HG03521 (cell line): Measurements from ENCODE around the gene AMN.

ENCODE experiments used
- ATAC-seq: cut with Tn5 transposase; IDR thresholded peaks from one replicate; pipeline ENCODE4 v1.9.1; 2021; ENCODE audit warnings: mild to moderate bottlenecking, moderate library complexity; ENCODE audit not compliant: unreplicated experiment

The AMN gene

DNA sequence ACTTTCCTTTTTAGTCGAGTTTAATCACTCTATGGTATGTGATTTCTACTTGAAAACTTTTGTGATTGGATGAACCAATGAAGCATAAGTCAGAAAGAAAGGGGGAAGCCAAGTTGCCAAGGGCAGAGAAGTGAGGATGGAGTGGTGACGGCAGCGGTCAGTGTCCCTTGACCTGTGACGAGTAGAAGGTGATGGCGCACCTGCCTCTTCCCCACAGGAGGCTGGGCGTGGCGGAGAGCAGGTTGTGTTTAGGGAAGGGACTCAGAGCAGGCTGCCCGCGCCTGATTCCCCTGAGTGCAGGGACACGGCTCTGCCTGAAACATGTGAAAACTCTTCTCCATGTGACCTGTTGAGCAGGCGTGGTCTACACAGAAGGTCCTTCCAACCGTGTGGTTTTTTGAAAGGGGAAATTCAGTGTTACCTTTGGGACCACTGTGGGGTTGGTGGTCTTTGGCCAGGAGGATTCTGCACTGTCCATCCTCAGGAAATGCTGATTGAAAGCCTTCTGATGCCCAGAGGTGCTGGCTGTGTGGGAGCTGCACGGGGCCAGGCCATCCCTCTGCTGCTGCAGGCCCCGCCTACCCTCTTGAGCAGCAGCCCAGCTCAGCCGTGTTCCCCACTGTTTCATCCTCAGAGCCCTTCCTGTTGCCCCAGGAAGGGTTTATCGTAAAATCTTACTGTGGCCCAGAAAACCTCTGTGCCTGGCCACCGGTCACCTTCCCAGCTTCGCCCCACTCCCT is 23.5 kb upstream of the AMN start:
- ATAC-seq, result no peak

DNA sequence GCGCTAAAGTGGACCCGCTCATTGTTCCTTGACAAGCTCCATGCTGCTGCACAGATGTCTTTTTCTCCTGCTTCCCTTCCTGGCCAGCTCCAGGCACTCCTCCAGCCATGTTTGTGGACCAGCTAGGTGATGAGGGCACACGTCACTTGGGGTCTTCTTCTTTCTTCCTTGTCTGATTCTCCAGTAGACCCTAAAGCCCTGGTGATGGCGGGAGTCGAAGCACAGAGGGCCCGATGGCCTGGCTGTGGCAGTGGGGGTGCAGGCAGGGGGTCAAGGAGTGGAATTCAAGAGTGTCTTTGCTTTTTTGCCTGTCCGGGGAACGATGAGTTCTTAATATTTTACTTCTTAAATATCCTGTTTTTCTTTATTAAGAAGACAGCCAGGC is 23.0 kb upstream of the AMN start:
- no peak for ATAC-seq

DNA sequence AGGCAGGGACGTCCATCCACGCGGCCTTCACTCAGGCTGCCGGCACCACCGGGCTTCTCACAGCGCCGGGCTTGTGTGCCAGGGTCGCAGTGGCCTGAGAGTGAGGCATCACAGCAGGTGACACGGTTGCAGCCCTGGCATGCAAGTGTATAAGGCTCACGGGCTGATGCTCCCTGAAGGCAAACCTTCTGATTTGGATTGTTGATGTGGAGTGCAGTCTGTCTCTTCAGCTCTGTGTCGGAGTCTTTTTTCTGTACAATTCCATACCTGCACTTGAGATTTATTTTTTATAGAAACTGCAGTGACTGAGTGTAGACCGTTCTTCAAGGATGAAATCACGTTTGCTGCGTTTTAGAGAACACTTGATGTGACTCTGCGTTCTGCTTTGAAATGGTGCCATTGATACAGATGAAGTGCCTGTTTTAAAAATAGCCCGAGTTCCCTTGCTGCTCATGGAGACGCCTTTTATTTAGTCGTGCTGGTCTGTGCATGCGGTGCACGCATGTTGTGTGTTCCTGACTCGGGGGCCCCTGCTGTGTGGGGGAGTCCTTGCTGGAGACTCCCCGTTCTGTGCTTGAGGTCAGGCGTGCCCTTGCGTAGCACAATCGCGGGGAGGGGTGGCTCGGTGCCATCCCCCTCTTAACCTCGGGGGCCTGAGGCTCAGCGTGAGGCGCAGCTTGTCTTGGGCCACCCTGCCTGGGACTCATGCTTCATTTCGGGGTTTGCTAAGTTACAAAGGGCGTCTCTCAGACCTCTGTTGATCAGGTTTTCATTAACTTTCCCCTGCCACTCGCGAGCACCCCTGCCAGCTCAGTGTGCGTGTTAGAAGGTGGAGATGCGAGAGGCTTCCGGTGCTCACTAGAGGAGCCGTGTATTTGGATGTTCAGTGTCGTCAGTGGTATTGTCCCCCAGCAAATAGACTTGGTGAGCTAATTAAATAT is 21.6 kb upstream of the AMN start:
- peak; percentile 47 for ATAC-seq

DNA sequence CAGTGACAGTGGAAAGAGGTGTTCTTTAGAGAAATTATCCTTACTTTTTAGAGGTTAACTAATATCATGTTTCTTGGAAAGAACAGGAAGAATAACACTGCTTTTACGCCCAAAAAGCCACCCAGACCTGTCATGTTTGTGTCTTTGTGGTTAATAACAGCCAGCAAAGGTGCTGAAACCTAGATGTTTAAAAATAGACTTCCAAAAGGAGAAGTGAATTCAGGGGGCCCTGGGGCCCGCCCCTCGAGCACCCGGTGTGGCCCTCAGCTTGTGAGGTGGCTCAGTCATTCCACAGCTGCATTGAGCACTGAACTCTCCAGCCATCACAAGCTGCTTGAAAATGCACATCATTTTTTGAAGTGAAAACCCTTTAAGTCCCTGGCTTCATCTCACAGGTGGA is 20.8 kb upstream of the AMN start:
- peak; percentile 73 for ATAC-seq

DNA sequence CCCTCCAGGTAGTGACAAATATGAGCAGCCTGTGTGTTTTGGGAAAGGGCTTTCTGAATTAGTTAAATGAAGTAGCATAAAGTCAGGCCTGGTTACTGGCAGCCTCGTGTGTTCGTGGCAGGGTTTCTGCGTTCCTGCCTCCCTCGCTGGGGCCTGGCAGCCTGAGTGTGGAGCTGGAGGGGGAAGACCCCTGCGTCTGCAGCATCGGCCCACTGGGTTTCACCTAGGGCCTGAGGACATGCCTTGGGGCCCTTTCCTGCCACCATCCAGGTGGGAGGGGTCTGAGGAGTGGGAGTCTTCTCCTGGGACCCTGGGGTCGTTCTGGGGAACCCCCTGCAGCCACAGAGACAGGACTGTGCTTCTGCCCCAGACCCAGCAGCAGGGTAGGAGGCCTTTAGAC is 20.4 kb upstream of the AMN start:
- ATAC-seq, result no peak

DNA sequence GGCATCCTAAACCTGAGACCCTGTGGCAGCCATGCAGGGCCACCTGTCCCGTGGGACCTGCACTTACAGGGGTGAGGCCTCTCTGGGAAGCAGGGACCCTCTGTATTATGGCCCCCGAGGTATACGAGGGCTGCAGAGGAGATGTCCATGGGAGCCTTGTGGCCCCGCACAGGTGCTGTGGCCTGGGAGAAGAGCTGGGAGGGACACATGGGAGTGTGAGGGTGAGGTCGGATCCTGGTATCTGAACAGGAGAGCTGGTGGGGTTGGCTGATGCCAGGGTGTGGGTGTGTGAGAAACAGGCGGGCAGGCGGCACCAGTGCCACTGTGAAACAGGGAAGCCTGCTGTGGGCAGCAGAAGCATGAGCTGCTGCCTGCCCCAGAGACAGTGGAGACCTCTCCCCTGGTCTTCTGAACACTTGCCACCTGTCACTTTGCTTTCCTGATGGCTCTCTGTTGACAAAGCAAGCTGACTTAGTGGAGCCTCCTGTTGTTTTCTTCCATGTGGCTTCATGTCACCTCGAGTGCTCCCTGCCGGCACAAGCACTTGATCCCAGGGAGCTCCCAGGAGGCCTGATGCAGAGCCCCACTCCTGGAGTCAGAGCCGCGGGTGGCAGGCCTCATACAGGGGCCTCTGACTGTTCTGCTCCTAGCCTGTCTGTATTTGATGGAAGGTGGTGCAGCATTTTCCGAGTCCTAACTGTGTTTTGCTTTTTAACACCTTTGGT is 19.8 kb upstream of the AMN start:
- no peak for ATAC-seq

DNA sequence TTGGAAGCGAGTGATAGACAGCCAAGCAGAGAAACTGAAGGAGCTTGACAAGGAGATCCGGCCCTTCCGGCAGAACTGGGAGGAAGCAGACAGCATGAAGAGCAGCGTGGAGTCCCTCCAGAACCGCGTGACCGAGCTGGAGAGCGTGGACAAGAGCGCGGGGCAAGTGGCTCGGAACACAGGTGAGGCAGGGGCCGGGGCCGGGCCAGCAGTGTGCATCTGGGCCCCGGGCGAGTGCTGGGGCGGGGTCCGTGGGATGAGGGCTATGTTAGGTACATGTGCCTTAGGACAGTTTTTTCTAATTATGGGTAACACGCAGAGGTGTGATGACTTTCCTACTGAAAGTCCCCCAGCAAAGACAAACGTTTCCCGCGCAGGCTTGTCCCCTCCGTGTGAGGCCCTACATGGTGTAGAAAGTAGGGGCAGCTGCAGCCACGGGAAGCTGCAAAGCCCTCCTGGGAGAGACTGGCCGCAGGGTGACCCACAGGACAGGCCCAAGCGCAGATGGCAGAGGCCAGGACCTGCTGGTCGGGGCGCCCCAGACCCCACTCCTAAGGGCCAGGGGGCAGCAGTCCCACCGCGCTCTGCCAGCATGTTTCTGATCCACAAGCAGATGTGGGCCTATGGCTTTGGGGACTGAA is 19.1 kb upstream of the AMN start:
- no peak for ATAC-seq

DNA sequence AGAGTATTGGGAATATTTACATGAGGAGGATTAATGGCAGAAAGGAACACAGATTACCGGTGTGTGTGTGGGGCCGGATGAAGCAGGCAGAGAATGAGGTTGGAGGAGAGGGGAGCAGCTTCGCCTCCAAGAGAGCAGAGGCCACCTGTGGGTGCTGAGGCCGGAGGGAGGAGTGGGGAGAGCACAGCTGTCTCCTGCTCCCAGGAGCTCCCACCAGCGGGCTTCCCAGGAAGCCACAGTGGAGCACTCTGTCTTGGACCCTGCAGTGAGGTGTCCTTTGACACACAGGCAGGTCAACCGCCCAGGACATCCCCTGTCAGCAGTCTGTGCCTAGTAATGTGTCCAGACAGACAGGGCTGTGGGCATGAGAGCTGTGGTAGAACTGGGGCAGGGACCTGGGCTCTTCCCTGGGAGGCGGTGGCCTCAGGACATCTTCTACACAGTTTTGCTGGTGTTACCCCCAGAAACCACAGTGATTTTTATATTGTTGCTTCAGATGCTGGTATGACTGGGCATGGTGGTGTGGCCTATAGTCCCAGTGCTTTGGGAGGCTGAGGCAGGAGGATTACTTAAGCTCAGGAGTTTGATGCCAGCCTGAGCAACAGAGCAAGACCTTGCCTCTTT is 18.5 kb upstream of the AMN start:
- ATAC-seq, result no peak

DNA sequence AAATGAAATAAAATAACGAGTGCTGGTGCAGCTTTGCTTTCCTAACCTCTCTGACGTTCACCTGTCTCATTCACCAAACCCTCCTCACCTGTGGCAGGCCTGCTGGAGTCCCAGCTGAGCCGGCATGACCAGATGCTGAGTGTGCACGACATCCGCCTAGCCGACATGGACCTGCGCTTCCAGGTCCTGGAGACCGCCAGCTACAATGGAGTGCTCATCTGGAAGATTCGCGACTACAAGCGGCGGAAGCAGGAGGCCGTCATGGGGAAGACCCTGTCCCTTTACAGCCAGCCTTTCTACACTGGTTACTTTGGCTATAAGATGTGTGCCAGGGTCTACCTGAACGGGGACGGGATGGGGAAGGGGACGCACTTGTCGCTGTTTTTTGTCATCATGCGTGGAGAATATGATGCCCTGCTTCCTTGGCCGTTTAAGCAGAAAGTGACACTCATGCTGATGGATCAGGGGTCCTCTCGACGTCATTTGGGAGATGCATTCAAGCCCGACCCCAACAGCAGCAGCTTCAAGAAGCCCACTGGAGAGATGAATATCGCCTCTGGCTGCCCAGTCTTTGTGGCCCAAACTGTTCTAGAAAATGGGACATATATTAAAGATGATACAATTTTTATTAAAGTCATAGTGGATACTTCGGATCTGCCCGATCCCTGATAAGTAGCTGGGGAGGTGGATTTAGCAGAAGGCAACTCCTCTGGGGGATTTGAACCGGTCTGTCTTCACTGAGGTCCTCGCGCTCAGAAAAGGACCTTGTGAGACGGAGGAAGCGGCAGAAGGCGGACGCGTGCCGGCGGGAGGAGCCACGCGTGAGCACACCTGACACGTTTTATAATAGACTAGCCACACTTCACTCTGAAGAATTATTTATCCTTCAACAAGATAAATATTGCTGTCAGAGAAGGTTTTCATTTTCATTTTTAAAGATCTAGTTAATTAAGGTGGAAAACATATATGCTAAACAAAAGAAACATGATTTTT is 17.1 kb upstream of the AMN start:
- ATAC-seq, result no peak

DNA sequence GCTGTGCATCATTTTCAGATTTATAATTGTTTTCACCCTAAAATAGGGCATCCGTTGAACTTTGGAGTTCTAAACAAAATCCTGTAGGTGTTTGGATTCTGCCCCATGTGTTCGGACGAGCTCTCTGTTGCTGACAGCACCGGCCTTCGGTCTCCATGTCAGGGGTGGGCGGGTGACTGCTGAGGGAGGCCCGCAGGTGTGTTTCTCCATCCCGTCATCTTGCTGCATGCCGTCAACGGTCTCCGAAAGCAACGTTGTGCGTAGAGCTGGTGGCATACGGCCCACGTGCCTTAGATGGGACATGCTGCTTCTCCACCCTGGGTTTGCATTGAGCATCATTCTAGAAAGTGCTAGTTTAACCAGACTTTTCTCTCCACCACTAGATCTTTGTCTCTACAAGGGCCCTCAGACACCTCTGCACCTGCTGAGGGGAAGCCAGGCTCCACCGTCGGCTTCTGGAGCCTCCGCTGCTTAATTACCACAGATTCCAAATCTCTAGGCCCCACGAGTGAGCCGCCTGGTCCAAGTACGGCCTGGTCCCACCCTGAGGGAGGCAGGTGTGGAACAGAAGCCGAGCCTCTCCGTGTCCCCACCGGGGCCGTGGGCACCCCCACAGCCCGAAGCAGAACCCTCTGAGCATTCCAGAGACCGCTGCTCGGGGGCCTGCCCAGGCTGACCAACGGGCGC is 15.7 kb upstream of the AMN start:
- ATAC-seq, result no peak

DNA sequence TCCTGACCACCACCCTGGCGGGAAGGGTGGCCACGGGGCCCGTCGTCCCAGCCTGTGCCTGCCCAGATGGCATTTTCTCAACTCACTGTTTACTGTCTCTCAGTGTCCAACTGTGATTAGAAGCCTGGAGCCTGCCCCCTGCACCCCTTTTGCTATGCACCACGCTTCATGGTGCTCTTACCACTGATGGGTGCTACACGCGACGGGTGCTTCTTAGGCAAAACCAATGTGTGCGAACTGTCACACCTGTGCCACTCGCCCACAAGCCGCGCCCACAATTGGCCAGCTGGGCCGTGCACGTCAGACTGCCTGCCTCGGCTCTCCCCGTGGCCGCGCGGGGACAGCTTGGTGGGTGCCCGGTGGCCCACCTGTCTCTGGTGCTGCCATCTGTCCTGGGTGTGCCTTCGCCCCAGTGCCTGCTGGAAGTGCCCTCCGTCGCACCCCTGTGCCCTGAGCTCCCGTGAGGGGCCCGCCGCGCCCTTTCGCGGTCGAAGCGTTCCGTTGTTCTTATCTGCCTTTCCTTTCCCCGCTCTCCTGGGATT is 15.1 kb upstream of the AMN start:
- no peak for ATAC-seq

DNA sequence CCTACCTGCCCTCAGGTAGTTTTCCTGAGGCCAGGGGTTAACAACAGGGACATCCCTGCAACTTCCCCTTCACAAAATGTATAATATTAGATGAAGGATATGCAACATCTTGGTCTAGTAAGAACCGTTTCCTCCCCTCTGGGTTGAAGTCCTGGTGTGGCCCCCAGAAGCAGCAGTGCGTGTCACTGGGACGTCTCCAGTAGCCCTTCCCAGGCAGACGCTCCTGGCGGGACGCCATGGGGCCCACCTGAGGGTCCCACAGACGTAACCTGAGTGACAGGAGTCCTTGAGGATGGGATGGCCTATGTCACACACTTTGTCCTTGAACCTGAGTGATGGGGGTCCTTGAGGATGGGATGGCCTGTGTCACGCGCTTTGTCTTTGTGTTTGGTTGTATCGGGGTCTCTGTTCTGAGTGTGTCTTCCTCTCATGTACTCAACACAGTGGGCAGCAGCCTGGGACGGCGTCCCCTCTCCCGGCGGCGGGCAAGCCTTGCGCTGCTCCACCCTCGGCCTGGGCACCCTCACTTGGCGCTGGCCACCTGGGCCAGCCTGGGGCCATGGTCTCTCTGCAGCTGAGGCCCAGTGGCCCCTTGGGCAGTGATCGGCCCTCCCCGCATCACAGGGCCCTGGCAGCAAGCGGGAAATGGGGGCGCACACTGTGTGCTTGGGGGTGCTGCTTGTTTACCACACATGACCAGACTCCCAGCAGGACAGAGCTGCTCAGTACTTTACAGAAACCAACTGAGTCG is 14.3 kb upstream of the AMN start:
- ATAC-seq, result no peak

DNA sequence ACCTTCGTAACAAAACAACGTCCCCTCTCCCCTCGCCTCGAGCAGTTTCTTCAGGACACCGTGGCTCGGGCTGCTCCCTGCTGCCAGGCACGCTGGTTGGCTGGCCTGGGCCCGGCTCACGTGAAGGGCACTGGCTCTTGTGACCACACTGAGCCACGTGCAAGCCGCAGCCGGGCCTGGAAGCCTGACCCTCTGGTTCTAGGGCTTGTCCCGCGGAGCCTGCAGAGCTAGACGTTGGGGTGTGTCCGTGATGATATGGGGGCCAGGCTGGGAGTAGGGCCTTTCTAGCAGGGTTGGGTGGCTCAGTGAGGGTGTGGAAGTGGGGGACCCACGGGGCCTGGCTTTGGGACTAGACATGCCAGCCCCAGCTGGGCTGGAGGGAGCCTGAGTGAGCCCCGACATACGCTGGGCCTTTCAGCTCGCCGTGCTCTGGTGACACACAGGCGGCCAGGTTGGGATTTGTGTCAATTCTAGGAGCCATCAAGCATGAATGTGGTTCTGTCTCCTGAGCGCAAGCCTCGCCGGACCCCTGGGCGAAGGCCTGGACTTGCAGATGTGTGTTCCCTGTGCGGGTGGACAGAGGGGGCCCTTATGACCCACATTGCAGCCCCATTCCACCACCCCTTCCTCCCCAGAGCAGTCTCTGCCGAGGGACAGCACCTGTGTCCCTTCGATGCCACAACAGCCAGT is 13.6 kb upstream of the AMN start:
- no peak for ATAC-seq

DNA sequence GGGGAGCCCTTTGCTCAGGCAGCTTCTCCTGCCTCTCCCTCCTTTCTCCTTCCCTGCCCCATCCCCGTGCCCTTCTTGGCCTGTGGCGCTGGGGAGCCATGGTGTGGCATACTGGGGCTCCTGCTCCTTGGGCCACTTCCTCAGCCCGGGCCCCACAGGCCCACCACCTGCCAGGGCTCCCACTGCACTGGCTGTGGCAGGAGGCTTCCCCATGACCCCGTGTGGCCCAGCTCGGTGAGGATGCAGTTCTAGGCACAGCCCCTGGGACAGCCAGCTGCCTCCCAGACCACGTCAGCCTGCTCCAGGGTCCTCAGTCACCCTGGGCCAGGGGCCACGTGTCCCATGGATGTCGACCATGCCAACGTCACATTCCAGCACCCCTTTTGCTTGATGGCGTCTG is 13.0 kb upstream of the AMN start:
- no peak for ATAC-seq

DNA sequence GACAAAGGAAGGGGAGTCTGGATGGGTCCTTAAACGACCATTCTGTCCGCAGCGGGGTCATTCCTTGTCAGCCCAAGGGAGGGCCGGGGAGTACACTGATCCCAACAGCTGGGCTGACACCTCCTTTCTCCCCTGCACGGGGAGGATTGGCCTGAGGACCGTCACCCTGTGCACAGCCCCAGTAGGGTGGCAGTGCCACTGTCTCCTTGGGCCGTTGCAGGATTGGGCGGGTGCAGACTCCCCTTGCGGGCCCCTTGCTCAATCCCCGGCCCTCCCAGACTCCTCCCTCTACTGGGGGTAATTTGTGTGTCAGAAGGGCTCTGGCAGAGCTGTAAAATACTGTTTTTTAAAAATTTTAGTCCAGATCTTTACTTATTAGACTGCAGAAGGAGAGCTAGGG is 12.6 kb upstream of the AMN start:
- no peak for ATAC-seq

DNA sequence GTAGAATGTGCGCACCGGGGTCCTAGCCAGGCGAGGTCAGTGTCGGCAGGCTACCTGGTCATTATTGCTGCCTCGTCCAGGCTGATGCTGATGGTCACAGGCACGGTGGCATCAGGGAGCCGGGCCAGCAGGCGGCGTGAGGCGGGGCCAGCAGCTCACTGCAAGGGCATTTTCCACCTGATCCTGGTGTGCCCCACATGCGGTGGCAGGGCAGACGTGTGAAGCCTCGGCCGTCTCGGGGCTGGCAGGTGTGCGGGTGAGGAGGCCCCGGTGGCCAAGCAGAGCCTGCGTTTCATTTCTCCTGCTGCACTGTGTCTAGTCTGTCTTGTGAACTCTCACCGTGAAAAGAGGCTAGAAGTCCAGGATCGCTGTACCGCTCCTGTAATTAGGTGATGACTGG is 12.0 kb upstream of the AMN start:
- ATAC-seq, result no peak

DNA sequence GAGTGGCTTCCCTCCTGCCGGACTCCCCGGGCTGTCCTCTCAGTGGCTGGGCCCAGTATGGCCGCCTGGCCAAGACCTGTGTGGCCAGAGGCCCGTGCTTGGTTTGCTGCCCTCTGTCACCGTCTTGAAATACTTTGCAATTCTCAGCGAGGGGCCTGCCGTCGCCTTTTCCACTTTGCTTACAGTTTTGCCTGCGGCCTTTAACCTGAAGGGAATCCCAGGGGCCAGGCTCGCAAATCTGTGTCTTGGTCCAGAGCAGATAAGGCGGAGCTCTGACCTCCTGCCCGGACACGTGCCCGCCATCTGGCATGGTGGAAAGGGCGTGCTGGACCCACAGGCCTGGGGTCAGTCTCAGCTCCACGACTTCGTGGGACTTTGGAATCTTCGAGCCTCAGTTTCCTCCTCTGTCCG is 10.9 kb upstream of the AMN start:
- no peak for ATAC-seq
